Pancreas (tissue), 10 donors: Measurements from ENCODE around the gene UBP1. TPM values are rescaled to one million over a fixed set of nuclear protein-coding genes. Genes with fewer than 3 reads are reported as not detected.

Experiments
- ATAC-seq, 4 donors: fragments of 200-7000 bp; cut with Tn5 transposase; one replicate each; pipeline versions ENCODE4 v1.8.0 to v1.9.1; 2020; ENCODE audit warnings: mild to moderate bottlenecking in 4 of 4, moderate library complexity in 4 of 4
- DNase-seq, 6 donors: peaks; one replicate each; pipeline ENCODE4 v3.0.0-alpha.2; 2020
- FAIRE-seq: peaks from 2 replicates; lab custom pipeline; 2012; peaks lifted over from hg19 to GRCh38; lab: Jason Lieb, UNC
- H3K27ac ChIP-seq, 4 donors: fragments of 200-600 bp; sonication (generic); 1 replicate in 3 of 4; 2 replicates in 1 of 4; pipeline versions ENCODE4 v1.5.0 to v1.8.0; 2020
- H3K27me3 ChIP-seq, 4 donors: fragments of 200-600 bp; one replicate each; pipeline ENCODE4 v1.8.0; 2021
- H3K36me3 ChIP-seq, 3 donors: fragments of 200-600 bp; sonication (generic) in 1 of 3; one replicate each; pipeline versions ENCODE4 v1.5.0 to v1.8.0; 2020 to 2021
- H3K4me1 ChIP-seq, 3 donors: fragments of 200-600 bp; one replicate each; pipeline ENCODE4 v1.8.0; 2021
- H3K4me3 ChIP-seq, 4 donors: fragments of 200-600 bp; sonication (generic) in 2 of 4; one replicate each; pipeline versions ENCODE4 v1.5.0 to v1.8.0; 2020 to 2021
- H3K9me3 ChIP-seq, 4 donors: fragments of 200-600 bp; one replicate each; pipeline ENCODE4 v1.8.0; 2021
- CTCF ChIP-seq, 4 donors: fragments of 200-600 bp; sonication (generic) in 3 of 4; IDR thresholded peaks; one replicate each; pipeline versions ENCODE4 v1.5.0 to v1.8.0; 2021; ENCODE audit warnings: antibody characterized with exemption in 4 of 4
- WGBS, 2 donors: extraction: QIAGEN DNeasy Blood & Tissue Kit; methylation state at CpG; one replicate each; pipeline ENCODE4 v1.1.7; 2013; 5-methylcytosine and 5-hydroxymethylcytosine counted together
- intact Hi-C, 3 donors: fragments of 100-400 bp; cut with DNase I; formaldehyde crosslinking; loops; one replicate each; pipeline versions ENCODE4 v1.11.1 to v1.14.2; 2022
- polyA plus RNA-seq, 2 donors: library from polyadenylated mRNA; stranded (reverse); fragments of 200-250 nt; gene quantifications; one replicate each; pipeline ENCODE4 v1.2.3, GENCODE V29; 2013
- total RNA-seq, 6 donors: library from RNA; stranded (reverse); fragmentation: NEBNext Ultra II Directional in 4 of 6; extraction: Animal tissue kit (Norgen Biotek cat#: 25700) in 4 of 6; gene quantifications; one replicate each; pipeline versions ENCODE4 v1.2.1 to v1.2.4, GENCODE V29; 2021 to 2023
- donor health status: healthy with polysubstance abuse.
- donor health status: DM: no; HTN: no; CAD: no; lungs with moderate emphysema.
- donor health status: DM: no; HTN: no; CAD: no.
- donor health status: control.
- donor health status: control.
- donor health status: Bipolar disorder and iron deficiency.
- donor health status: DM: yes; HTN: yes; CAD: no.
- donor health status: DM: no; HTN: no; CAD: no.
- donor health status: DM: no; HTN: no; CAD: no.
- donor health status: DM: yes; HTN: yes; CAD: no.

Gene UBP1
- total and polyA plus RNA-seq, 8 donors, result 16.1 to 42.9 (median 21.7) TPM

DNA sequence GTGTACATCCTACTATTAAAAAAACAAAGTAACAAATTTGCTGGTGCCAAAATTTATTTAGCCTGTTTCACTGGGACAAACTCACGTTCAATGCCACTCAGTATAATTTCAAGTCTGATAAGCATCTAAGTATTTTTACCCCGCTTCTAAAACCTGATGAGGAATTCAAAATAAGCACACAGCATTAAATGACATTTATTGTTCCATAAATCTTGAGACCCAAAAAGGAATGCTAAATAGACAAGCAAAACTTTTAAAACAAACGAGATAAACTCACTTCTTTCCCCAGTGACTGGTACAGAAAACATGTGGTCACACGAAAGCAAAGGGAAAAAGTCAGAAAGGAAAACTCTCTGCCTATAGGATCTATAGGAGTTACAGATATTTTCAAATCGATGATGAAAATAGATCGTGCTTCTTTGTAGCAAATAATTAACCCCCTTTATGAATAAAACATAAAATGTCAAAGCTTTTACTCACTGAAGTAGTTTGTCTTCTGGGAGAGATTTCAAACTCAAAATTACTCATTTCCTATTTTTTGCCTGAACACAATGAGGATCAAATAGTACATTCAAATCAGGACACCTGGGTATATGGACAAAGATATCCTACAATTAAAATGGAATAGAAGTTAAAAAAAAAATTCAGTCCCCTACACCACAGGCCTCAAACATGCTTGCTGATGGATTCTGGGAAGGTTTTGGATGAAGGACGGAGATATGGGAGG is 51.7 kb downstream of the UBP1 start:
- 73 to 74% methylated on average over 7 of the region's 7 CpGs for WGBS, 2 donors
- intact Hi-C loops, result no loop called here
- no peaks in the 10 kb centered on the region for H3K27me3 ChIP-seq
- no peaks in the 10 kb centered on the region for H3K9me3 ChIP-seq
- no peak overlapping the region for H3K27ac ChIP-seq
- no peak for DNase-seq
- no peaks in the 10 kb centered on the region for H3K4me1 ChIP-seq
- peaks cover 0 to 27% (median 11%) of the 10 kb centered on the region in 3 donors for H3K36me3 ChIP-seq
- no peak for FAIRE-seq
- ATAC-seq, result no peak
- TF ChIP-seq CTCF (IDR thresholded peaks at IDR 0.05), result no peak
- H3K4me3 ChIP-seq, result no peak overlapping the region

DNA sequence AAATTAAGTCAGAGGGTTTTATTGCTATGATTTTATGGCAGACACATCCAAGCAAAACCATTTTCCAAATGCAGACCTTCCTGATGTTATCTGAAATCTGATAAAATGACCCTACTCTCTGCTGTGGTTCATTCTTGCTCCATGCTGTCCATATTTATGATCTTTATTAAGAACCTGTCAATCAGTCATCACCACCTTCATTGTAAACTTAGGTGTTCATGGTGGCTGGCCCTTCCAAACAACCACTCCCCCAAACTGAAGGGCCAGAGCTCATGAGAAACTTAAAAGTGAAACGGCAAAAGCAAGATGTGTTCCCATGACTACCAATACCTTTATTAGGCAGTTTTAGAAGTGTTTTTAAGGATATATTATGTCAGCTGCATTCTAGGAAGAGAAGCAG is 53.6 kb downstream of the UBP1 start:
- DNase-seq (no peak), FAIRE-seq (no peak), ATAC-seq (no peak)
- WGBS, 2 donors, result 78 to 79% methylated on average over 1 of the region's 1 CpG
- Histone ChIP-seq H3K4me1 (no peaks in the 10 kb centered on the region), H3K36me3 (peaks cover 0 to 27% (median 8%) of the 10 kb centered on the region in 3 donors), H3K27me3 (no peaks in the 10 kb centered on the region), H3K27ac (no peak overlapping the region), H3K4me3 (no peak overlapping the region), H3K9me3 (no peaks in the 10 kb centered on the region)
- intact Hi-C loops, result no loop called here
- TF ChIP-seq CTCF (IDR thresholded peaks at IDR 0.05), result no peak

GRCh38 chr3:33385423-33385822 is 54.8 kb downstream of the UBP1 start:
- no peaks in the 10 kb centered on the region for H3K9me3 ChIP-seq
- peaks cover 0 to 25% (median 8%) of the 10 kb centered on the region in 3 donors for H3K36me3 ChIP-seq
- H3K4me3 ChIP-seq, result no peak overlapping the region
- 89 to 93% methylated on average over 5 of the region's 5 CpGs for WGBS, 2 donors
- ATAC-seq (no peak), FAIRE-seq (no peak), DNase-seq (no peak)
- intact Hi-C loops, result no loop called here
- no peaks in the 10 kb centered on the region for H3K27me3 ChIP-seq
- no peaks in the 10 kb centered on the region for H3K4me1 ChIP-seq
- no peak for TF ChIP-seq CTCF (IDR thresholded peaks at IDR 0.05)
- no peak overlapping the region for H3K27ac ChIP-seq

GRCh38 chr3:33383951-33384350 is 56.3 kb downstream of the UBP1 start:
- Histone ChIP-seq H3K27ac (no peak overlapping the region), H3K36me3 (peaks cover 0 to 21% (median 3%) of the 10 kb centered on the region in 3 donors), H3K9me3 (no peaks in the 10 kb centered on the region), H3K4me1 (no peaks in the 10 kb centered on the region), H3K4me3 (no peak overlapping the region), H3K27me3 (no peaks in the 10 kb centered on the region)
- ATAC-seq, result no peak
- peak in 1 of 6 donors; percentile 36 for DNase-seq
- FAIRE-seq, result no peak
- WGBS, 2 donors, result 96 to 97% methylated on average over 12 of the region's 12 CpGs
- no peak for TF ChIP-seq CTCF (IDR thresholded peaks at IDR 0.05)
- intact Hi-C loops, result no loop called here

DNA sequence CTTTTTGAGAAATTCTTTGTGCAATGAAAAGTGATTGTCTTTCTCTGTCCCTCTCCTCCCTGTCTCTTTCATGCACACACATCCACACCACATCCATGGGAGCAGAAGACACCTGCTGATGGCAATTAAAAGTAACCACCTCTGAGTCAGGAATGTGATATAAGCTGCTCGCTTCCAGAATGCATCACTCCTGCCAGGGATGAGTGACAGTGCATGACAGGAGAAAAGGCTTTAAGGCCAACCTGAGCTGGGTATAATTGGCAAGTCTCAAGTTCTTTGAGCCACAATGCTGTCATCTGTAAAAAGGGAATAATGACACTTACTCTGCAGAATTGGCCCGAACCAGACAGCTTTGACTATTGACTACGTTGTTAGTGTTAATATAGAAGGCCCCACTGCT is 59.6 kb downstream of the UBP1 start:
- DNase-seq (no peak), FAIRE-seq (no peak), ATAC-seq (no peak)
- Histone ChIP-seq H3K27ac (no peak overlapping the region), H3K9me3 (no peaks in the 10 kb centered on the region), H3K4me1 (no peaks in the 10 kb centered on the region), H3K27me3 (no peaks in the 10 kb centered on the region), H3K4me3 (no peak overlapping the region), H3K36me3 (peaks cover 0 to 9% (median 0%) of the 10 kb centered on the region in 3 donors)
- no peak for TF ChIP-seq CTCF (IDR thresholded peaks at IDR 0.05)
- intact Hi-C loops, result no loop called here
- 88 to 90% methylated on average over 3 of the region's 3 CpGs for WGBS, 2 donors
